ENCODE measurements around the gene CEP20.

The CEP20 gene

GRCh38 chr16:15857724-15858560 is 30.5 kb downstream of the CEP20 start:
- TF ChIP-seq GATA2 (IDR thresholded peaks at IDR 0.05; ENCODE audit: low read depth, low read length): no peak
- TF ChIP-seq GATA3 (IDR thresholded peaks at IDR 0.05; ENCODE audit: low read depth, low read length): no peak

DNA sequence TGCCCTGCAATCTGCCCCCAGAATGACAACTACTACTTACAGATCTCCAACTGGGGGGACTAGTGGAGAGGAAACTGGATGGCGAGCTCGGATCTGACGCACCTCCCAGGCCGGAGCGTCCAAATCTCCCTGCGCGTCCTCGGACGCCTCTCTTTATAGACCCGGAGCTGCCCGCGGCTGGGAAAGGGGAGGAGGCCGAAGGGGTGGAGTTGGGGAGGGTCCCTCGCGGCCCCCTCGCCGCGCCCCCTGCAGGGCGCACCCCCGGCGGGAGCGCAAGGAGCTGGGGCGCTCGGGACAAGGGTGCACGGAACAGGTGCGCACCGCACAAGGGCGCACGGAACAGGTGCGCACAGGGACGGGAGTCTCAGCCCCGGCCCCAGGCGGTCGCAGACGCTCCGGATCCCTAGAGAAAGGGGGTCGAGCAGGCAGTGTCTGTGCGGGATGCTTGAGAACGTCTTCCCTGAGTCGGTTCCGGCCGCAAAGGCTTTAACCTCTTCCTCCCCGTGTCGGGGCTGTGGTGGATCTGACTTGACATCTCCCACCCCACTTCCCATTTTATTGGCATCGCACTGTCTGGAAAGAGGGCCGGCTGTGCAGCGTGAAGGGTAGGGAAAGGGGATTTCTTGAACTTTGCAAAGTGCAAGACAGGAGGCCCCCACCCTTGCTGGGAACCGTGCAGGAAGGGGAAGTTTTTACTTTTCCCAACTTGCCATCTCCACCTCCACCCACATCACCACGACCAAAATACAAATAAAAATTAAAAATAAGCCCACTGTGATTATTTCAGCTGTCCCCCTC is 31.3 kb downstream of the CEP20 start, which contains the start of gene MYH11:
Gene MYH11, minus strand, starts transcription at position 128 of the 798 bp plus-strand sequence. CDS start 18,776 bp downstream, outside the sequence.
- TF ChIP-seq GATA2 (IDR thresholded peaks at IDR 0.05; ENCODE audit: low read depth, low read length) (no peak), GATA3 (IDR thresholded peaks at IDR 0.05; ENCODE audit: low read depth, low read length) (no peak)

DNA sequence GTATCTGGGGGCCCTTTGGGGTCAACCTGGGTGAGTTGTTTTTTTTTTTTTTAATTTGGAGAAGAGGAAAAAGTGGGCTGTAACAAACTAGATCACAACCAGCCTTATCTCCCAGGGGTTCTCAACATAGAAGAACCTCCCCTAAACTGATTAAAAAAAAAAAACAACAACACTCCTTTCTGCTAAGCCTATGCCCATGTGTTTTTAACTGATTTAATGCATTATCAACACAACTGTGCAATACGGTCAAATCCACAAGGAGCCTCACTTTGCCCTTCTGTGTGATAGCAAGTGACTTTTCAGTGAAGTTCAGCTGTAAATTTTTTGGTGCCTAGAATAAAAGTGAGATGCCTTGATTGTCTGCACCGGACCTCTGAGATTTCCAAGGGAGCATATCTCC is 32.2 kb downstream of the CEP20 start:
- no peak for TF ChIP-seq GATA2 (IDR thresholded peaks at IDR 0.05; ENCODE audit: low read depth, low read length)
- TF ChIP-seq GATA3 (IDR thresholded peaks at IDR 0.05; ENCODE audit: low read depth, low read length): no peak

DNA sequence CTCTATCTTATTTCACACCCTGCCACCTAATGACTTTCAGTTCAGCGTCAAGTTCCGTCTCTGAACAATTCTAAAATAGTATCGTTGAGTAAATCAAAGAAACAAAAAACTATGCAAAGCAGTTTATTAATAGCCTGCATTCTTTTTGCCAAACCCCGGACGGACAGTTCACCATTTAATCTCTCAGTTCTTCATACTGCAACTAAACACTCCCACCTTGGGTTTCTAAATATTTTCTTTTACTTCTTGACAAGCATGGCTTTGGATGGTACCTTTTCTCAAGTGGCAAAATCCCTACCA is 32.7 kb downstream of the CEP20 start:
- TF ChIP-seq GATA2 (IDR thresholded peaks at IDR 0.05; ENCODE audit: low read depth, low read length) (no peak), GATA3 (IDR thresholded peaks at IDR 0.05; ENCODE audit: low read depth, low read length) (no peak)

DNA sequence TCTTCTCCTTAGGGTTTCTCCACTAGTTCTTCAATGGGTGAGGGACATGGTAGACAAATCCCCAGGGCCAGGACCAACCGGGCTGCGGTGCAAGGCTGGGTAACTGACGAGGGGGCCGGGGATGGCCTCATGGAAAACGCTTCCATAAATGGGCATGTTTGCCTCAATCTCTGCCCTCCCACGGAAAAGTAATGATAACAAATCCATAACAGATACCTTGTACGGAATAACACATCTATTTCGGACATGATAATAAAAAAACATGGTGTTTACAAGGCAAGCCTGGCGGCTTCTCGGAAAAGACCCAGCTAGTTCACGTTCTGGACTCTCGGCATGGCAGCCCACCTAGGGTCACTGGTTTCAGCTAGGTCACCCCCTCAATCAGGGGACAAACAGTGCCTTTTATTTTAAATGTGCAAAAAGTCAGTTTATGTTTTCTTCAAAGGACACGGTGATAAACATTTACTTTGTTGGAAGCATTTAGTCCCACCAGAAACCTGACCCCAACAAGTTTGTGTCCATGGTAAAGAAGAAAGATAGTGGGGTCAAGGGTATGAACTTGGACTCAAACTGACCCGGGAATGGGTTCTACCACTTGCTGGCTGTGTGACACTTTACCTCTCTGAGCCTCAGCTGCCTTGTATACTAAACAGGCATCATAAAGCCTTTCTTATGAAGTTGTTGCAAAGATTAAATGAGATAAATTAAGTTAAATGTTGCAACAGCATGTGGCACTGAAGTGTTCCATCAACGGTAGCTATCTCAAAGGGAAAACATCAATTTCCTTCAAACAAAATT is 33.3 kb downstream of the CEP20 start:
- TF ChIP-seq GATA2 (IDR thresholded peaks at IDR 0.05; ENCODE audit: low read depth, low read length): no peak
- TF ChIP-seq GATA3 (IDR thresholded peaks at IDR 0.05; ENCODE audit: low read depth, low read length): no peak

GRCh38 chr16:15854061-15854460 is 34.3 kb downstream of the CEP20 start:
- TF ChIP-seq GATA2 (IDR thresholded peaks at IDR 0.05; ENCODE audit: low read depth, low read length) (no peak), GATA3 (IDR thresholded peaks at IDR 0.05; ENCODE audit: low read depth, low read length) (no peak)

GRCh38 chr16:15853021-15853420 is 35.4 kb downstream of the CEP20 start:
- TF ChIP-seq GATA2 (IDR thresholded peaks at IDR 0.05; ENCODE audit: low read depth, low read length) (no peak), GATA3 (IDR thresholded peaks at IDR 0.05; ENCODE audit: low read depth, low read length) (no peak)

DNA sequence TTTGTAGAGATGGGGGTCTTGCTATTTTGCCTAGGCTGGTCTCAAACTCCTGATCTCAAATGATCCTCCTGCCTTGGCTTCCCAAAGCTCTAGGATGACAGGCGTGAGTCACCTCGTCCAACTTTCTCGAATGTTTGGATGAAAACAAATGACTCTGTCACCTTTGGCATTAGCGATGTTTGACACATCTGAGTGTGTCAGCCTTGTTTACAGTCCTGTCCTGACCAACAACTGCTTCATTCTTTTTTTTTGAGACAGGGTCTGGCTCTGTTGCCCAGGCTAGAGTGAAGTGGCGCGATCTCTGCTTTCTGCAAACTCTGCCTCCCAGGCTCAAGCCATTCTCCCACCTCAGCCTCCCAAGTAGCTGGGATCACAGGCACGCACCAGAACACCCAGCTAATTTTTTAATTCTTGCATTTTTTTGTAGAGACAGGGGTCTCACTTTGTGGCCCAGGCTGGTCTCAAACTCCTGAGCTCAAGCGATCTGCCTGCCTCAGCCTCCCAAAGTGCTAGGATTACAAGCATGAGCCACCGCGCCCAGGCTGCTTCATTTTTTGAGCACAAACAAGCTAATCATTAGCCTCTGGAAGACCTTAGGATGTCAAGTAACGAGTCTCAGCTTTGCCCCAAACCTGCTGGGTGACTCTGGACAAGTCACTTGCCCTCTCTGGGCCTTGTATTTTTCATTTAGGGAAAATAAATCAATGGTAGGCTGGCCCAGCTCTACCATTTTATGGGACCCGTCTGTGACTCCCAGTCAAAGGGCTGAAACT is 39.0 kb downstream of the CEP20 start:
- no peak for TF ChIP-seq GATA2 (IDR thresholded peaks at IDR 0.05; ENCODE audit: low read depth, low read length)
- no peak for TF ChIP-seq GATA3 (IDR thresholded peaks at IDR 0.05; ENCODE audit: low read depth, low read length)

DNA sequence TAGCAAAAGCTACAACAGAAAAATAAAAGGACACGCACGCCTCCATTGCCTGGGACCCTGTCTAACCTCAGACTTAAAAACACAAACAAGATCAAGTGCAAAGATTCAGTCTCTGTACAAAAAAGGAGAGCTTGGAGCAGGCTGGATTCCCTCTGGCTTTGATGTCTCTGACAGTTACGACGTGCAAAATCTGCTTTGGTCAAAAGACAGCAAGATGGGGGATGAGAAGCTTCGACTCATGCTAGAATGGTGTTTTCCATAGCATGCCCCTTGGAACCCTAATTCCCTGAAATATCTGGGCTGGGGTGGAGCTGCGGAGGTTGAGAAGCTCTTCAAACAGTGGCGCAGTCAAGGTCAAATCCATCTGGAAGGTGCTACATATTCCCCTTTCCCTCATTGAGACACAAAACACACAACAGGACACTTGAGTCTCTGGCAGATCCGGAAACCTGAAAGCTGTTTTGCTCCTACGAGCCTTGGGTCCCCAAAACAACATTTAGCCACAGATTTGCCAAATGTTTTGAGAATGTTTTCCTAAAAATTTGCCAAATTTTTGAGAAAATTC is 40.7 kb downstream of the CEP20 start:
- TF ChIP-seq GATA3 (IDR thresholded peaks at IDR 0.05; ENCODE audit: low read depth, low read length): no peak
- no peak for TF ChIP-seq GATA2 (IDR thresholded peaks at IDR 0.05; ENCODE audit: low read depth, low read length)

DNA sequence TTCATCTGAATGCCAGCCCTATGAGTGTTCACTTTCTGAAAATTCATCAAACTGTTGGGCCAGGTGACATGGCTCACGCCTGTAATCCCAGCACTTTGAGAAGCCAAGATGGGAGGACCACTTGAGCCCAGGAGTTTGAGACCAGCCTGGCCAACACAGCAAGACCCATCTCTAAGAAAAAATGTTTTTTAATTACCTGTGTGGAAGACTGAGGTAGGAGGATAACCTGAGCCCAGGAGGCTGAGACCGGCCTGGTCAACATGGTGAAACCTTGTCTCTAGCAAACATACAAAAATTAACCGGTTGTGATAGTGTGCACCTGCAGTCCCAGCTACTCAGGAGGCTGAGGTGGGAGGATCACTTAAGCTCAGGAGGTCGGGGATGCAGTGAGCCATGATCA is 41.9 kb downstream of the CEP20 start:
- TF ChIP-seq GATA2 (IDR thresholded peaks at IDR 0.05; ENCODE audit: low read depth, low read length) (no peak), GATA3 (IDR thresholded peaks at IDR 0.05; ENCODE audit: low read depth, low read length) (no peak)

GRCh38 chr16:15843635-15844279 is 44.6 kb downstream of the CEP20 start:
- TF ChIP-seq GATA2 (IDR thresholded peaks at IDR 0.05; ENCODE audit: low read depth, low read length): no peak
- TF ChIP-seq GATA3 (IDR thresholded peaks at IDR 0.05; ENCODE audit: low read depth, low read length): no peak

DNA sequence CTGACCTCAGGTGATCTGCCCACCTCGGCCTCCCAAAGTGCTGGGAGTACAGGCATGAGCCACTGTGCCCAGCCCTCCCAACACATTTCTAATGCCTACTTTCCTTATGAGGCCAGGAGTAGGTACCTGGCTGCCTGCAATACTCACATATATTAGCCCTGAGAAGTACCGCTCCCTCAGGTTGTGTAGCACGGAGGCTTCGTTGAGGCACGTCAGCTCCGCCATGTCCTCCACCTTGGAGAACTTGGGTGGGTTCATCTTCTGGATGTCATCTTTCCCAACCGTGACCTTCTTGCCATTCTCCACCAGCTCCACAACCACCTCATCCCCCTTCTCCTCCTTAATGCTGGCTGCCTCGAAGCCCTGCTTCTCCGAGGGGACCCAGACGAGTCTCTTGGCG is 50.6 kb downstream of the CEP20 start:
- TF ChIP-seq GATA2 (IDR thresholded peaks at IDR 0.05; ENCODE audit: low read depth, low read length): no peak
- no peak for TF ChIP-seq GATA3 (IDR thresholded peaks at IDR 0.05; ENCODE audit: low read depth, low read length)

All from SH-SY5Y (cell line).